HG02884 (cell line): ENCODE measurements around the gene FRMD8.
"Not testable (repeated sequence)": the region's sequence is repeated elsewhere in the genome, so short reads cannot be mapped to it uniquely, and the experiment has no call there.

Experiments used
- ATAC-seq: cut with Tn5 transposase; IDR thresholded peaks from one replicate; pipeline ENCODE4 v1.9.1; 2021; ENCODE audit warnings: mild to moderate bottlenecking, moderate library complexity; ENCODE audit not compliant: unreplicated experiment

FRMD8 gene

DNA sequence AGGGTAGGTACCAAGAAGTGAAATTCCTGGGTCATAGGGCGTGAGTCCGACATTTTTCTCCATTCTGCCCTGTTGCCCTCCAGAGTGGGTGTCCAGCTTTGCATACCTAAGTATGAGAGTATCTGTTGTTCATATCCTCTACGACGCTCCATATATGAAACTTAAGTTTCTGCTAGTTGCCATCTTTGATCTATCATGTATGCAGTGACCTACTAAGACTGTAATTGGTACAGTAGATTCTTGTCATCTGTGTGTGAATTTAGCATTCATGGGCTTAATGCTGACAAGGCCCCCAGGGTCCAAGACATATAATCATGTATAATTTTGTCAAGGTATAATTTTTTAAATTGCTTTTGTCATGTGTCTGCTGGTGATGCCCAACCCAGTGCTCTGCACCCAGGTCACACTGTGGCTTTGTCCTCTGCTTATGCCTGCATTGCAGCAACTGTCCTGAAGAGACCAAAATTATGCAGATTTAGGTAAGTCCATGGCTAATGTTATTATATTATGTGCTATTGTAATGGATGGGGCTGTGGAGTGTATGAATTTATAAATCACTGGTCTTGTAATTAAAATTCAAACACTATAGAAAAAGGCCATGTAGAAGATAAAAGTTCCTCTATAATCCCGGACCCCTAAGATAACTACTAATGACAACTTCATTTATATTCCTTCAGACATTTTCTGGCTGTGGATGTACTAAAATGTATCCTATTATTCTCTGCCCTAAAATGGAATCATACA, 48.4 kb downstream of the FRMD8 start:
- ATAC-seq = no peak

DNA sequence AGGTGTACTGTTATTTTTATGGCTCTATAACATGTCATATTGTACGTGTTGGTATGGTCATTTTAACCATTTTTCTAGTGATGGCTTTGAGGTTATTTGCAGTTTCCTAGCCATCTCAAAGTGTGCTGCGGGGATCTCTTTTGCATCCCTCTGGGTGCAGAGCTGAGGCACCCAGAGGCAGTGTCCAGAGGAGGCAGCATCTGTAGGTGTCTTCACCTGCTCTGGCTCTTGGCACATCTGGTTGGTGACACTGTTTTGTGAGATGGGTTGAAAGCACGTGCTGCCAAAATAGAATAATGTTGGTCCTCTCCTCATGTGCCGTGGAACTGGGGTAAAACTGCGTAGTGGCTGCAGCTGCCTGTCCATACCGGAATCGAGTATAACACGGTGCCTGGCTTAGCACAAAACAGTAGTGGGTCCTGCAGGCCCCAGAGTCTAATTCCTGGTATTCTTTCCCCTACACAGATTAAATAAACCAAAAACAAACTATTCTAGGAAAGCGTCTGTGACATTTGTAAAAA, 49.0 kb downstream of the FRMD8 start:
- no peak for ATAC-seq

DNA sequence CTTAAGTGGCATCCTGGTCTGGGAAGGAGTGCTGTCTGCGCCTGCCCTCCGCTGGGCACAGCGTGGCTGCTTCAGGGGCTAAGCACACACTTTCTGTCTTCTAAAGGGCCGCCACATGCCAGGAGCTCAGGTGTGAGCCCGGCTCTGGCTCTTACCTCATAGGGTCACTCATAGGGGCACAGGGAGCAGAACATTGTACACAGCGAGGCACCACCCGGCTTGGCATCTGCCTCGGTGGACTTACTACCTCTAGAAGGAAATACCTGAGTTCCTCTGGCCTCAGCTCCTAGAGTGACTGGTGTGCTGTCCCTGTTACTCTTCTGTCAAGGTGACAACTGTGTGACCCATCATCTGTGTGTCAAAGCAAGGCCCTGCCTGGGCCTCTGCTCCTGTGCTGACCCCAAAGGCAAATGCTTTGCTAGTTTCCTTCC, 49.6 kb downstream of the FRMD8 start:
- ATAC-seq = no peak

DNA sequence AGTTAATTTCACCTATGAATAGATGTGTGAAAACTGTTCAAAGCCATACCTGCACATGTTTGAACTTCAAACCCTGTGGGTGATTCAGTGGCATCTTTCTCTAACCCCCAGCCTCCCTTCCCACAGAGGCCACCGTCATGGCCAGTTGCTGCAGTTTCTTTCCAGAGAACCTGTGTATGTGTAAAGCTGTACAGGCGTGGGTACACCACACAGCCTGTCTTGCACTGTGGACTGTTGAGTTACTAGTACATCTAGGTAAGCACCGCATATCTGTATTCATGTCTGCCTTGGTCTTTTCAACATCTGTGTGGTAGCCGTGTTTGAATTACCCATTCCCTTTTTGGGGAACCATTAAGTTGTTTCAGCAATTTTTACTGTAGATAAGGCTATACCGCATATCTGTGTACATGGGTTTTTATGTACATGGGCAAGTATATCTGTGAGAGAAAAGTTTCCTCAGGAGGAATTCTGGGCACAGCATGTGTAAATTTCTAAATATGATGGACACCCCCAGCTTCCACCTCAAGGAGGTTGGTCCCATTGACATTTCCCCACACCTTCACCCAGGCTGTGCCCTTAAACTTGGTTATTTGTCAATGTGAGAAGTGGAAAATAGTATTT, 50.1 kb downstream of the FRMD8 start:
- ATAC-seq = no peak

DNA sequence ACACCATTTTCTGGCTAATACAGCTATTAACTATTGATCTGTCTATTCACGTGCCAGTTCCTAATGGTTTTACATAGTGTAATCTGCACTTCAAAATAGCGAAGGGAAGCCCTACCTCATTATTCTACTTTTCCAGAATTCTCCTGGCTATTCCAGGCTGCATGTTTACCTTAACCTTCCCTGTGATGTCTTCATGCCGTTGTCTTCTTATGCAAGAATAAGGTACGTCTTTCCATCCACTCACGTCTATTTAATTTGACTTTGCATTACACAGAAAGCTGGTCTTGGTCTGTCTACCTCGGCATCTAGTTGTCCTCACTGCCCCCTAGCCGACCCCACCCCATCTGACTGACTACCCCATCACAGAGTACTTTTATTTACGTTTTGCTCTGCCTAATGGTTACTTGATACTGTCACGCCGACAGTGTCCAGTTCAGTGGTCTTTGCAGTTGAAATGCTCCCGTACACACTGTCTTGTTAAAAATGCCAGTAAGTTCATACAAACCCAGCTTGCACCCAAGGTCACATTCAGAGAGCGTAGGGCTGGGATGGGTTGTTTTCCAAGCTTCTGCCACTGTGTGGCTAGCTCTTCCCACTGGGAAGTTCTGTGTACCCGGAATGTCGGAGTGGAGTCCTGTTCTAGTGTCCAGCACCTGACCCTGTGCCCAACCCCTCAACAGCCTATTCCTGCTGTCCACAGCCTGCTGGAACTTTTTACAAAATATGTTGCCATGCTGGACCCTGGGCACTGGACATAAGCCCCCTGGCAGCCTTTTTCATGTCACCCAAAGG, 51.2 kb downstream of the FRMD8 start:
- ATAC-seq = no peak

DNA sequence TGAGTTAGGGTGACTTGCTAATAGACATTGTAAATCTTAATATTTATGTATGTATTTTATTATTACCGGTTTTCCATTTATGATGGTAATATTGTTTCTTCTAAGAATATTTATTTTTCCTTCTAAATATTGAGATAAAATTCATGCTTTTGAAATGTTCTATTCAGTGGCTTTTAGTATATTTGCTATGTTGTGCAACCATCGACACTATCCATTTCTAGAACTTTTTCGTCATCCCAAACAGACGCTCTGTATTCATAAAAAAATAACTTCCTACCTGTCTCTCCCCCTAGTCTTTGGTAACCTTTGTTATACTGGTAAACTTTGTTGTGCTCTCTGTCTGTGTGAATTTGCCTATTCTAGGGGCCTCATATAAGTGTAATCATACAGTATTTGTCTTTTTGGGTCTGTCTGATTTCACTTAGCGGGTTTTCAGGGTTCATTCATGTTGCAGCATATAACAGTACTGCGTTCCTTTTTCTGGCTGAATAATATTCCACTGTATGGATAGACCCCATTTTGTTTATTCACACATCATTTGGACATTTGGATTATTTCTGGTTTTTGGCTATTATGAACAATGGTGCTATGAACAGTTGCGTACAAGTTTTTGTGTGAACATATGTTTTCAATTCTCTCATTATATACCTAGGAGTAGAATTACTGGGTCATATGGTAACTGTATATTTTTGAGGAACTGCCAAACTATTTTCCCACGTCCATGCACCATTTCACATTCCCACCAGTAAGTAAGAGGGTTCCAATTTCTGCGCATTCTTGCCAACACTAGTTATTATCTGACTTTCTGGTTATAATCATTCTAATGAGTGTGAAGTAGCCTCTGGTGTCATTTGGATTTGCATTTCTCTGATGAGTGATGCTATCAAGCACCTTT, 52.1 kb downstream of the FRMD8 start:
- ATAC-seq = no peak

DNA sequence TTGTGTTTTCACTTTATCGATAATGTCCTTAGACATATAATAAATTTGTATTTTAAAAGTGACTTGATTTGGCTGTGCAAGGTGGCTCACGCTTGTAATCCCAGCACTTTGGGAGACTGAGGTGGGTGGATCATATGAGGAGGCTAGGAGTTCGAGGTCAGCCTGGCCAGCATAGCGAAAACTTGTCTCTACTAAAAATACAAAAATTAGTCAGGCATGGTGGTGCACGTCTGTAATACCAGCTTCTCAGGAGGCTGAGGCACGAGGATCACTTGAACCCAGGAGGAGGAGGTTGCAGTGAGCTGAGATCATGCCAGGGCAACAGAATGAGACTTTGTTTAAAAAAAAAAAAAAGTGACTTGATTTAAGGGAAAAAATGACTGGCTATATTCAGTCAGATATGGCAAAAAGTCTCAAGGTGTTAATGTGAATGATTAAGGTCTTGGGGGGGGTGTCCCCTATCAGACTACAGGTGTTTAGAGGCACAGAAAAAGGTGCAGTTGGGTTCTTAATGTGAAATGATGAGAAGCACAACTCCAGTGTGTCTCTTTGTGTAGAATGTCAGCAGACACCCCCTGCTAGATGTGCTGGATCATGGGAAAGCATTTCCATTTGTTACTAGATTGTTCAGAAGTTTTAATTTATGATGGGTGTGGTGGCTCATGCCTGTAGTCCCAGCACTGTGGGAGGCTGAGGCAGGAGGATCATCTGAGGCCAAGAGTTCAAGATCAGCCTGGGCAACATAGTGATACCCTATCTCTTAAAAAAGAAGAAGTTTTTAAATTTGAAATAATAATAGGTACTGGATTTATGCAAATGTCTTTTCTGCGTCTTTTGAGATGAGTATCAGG, 53.1 kb downstream of the FRMD8 start:
- no peak for ATAC-seq

DNA sequence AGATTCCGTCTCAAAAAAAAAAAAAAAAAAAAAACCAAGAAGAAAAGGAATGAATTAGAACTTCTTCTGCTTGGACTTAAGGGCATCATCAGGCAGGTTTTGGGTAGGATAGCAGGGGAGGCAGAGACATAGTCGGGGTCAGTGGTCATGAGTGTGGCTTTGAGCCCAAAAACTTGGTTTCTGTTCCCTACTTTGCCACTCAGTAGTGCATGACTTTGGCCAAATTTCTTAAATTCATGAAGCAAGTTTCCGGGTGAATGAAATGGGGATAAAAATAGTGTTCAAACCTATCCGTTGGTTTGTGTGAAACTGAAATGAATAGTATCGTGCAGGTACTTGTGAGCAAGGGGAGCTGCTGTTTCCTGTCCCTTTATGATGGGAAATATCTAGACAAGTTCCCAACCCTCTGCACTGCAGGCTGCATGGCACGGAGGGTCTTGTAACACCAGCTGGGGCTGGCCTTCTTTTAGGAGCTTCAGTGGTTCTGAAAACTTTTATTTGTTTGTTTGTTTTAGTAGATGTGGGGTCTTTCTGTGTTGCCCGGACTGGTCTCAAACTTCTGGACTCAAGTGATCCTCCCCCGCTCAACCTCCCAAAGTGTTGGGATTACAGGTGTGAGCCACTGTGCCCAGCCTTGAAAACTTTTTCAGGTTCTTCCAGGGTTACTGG, 54.5 kb downstream of the FRMD8 start:
- no peak for ATAC-seq

DNA sequence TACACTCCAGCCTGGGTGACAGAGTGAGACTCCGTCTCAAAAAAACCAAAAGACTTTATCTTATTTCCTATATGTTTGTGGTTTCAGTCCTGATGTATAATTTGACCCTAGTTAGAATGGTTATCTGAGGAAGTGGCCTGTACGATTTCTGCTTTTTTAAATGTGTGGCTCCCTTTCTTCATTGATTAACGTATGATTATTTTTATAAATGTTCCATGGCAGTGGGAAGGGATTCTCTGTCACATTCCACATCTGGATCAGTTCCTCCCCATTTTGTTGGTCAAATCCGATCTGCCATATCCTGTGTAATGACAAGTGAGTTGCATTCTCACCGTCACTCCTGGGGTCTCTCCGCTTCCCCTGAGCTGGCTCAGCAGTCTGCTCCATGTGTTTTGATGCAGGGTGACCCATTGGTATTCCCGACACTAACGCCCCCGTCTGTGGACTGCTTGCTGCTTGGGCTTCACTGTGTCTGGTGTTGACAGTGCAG, 56.5 kb downstream of the FRMD8 start:
- ATAC-seq = no peak

DNA sequence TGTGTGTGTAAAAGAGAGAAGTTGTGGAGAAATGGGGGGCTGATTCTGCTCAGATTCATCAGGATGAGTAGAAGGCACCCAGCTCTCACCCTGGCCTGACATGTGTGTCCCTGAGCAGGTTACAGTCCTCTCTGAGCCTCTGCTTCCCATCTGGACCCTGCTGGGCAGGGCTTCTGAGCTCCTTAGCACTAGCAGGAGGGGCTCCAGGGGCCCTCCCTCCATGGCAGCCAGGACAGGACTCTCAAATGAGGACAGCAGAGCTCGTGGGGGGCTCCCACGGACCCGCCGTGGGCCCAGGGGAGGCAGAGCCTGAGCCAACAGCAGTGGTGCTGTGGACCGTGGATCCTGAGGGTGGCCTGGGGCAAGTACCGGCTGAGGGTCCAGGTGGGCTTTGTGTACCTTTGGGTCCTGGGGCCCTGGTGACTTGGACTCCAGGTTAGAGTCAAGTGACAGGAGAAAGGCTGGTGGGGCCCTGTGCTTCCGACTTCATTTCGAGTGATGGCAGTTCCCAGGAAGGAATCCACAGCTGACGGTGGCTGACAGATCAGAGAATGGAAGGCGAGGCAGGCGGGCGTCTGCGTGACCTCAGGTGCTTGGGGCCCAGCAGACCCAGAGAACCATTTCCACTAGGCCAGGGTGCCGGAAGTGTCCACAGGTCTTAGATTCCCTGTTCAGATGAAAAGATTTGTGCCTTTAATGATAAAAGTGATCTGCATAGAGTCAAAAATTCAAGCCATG, 58.0 kb downstream of the FRMD8 start:
- ATAC-seq = no peak

DNA sequence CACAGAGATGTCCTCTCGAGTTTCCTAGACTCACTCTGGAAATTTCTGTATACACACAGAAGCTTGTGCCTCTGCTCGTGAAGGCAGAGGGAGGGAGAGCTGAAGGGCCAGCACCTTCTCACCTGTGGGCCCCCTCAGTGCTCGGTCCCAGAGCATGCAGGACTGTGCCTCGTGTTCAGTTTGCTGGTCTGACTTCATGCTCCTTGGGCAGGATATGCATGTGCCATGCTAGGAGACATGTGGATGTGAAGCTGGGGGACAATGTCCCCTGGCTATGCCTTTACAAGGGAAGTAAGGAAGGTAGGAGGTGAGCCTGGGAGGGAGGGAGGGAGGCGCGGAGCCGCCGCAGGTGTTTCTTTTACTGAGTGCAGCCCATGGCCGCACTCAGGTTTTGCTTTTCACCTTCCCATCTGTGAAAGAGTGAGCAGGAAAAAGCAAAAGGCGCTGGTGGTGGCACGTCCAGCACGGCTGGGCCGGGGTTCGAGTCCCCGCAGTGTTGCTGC, 58.7 kb downstream of the FRMD8 start:
- ATAC-seq = no peak

DNA sequence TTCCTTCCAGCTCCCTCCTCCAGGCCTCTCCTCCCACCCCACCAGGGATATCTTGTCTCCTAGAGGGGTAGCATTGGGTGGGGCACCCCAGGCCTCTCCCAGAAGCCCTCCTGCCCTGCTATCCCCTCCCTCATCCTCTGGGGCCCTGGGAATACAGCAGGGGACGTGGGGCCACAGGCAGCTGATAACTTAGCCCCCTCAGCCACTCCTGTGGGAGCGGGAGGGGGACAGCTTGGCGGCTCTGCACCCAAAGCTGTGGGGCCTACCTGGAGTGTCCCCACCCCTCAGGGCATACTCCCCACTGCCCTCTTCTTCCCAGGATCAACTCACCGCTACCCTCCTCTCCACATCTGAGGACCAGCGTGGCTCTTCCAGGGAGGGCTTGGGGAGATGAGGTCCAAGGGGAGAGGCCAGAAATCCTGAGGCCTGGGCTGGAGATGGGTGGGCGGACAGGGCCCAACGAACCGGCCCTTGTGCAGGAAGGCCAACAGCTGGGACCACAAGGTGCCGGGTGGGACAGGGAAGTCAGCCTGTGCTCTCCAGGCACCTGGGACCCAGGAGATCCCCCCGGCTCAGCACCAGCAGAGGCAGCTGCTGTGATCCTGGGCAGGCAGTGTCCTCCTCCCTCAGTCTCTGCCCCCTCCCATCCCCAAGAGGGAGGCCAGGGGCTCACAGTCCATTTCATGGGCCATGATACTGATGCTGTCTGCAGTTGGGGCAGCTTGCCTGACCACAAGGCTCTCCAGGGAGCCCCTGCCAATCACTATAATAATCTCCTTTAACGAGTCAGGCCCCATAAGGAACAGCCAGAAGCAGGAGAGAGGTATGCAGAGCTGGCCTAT, 59.4 kb downstream of the FRMD8 start:
- ATAC-seq = no peak

DNA sequence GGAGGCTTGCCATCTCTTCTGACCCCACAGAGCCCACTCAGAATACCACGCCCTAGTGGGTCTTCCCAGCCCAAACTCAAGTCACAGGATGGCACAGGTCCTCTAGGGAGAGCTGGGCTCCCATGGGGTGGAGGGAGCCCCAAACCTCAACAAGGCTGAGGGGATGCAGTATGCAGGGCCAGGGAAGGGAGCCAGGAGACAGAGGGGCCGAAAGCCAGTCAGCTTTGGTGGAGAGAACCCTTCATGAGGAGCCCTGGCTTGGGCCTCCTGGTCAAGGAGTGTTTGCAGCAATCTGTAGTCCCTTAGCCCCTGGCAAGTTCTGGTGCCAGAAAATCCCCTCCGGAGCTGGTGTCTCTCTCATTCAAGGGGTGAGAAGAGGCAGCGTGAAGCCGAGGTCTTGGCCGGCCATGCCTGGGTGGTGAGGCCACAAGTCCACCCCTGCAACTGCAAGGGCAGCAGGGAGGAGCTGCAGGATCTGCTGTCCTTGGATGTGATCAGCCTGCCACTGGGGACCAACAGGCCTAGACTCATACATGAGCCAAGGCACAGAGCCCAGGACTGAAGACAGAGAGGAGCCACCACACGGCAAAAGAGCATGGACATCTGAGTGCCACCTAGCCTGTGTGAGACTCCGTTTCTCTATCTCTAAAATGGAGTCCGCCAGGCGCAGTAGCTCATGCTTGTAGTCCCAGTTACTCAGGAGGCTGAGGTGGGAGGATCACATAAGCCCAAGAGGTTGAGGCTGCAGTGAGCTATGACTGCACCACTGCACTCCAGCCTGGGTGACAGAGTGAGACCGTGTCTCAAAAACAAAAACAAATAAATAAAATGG, 60.2 kb downstream of the FRMD8 start:
- ATAC-seq = no peak

DNA sequence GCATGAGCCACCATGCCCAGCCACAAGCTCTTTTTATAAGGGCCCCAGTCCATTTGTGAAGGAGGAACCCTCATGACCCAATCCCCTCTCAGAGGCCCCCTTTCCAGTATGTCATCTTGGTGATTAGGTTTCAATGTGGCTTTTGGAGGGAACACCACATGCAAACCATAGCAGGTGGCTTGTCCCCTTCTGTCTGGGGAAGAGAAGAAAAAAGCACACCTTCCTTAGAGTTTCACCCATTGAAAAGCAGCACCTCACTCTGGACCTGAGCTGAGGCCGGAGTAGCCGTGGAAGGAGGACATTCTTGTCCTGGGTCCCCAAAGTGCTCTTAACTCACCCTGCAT, 61.6 kb downstream of the FRMD8 start:
- no peak for ATAC-seq

DNA sequence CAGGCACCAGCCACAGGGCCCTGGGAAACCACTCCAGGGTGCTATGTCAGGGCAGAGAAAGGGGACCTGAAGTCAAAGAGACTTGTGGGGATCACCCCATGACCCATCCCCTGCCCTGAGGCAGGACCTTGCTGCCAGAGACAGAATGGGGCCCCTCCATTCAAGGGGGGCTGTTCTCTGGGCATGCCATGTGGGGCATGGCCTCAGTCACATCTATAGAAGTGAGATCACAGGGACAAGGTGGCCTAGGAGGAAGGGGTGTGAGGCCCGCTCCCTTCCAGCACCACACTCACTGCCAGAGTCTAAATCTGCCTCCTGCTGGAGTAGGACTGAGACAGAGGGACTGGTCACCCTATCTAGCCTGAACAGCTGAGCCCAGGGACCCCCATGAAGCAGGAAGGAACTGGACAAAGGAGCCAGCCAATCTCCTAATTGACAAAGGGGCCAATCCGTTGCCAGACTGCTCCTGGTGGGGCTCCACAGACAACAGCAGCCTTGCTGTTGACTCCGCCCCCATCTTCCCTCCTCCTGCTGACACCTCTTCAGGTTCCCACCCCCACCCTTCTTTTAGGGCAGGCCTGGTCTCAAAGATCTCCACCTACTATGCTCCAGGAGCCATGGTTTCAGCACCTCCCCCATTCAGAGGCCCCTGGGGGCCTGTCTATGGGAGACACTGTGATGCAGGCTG, 62.1 kb downstream of the FRMD8 start:
- no peak for ATAC-seq

DNA sequence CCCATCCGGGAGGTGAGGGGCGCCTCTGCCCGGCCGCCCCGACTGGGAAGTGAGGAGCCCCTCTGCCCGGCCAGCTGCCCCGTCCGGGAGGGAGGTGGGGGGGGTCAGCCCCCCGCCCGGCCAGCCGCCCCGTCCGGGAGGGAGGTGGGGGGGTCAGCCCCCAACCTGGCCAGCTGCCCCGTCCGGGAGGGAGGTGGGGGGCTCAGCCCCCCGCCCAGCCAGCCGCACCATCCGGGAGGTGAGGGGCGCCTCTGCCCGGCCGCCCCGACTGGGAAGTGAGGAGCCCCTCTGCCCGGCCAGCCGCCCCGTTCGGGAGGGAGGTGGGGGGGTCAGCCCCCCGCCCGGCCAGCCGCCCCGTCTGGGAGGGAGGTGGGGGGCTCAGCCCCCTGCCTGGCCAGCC, 64.9 kb downstream of the FRMD8 start:
- not testable (repeated sequence) for ATAC-seq
